GM23248 (cell line): ENCODE results near the gene PACSIN1. TPM values are rescaled to one million over a fixed set of nuclear protein-coding genes. Genes with fewer than 3 reads are reported as not detected.

Experiments used
- DNase-seq: peaks from one replicate; pipeline ENCODE4 v3.0.0-alpha.2; 2015
- H2AFZ ChIP-seq: fragments of 200-600 bp; sonication (generic); 2 replicates; pipeline ENCODE4 v1.6.1; 2016; ENCODE audit warnings: antibody characterized with exemption
- H3F3A ChIP-seq: fragments of 200-600 bp; sonication (generic); 2 replicates; pipeline ENCODE4 v1.6.1; 2016; ENCODE audit warnings: mild to moderate bottlenecking, antibody characterized with exemption, mixed run types; ENCODE audit not compliant: insufficient read depth
- H3K27ac ChIP-seq: fragments of 200-600 bp; sonication (generic); 2 replicates; pipeline ENCODE4 v1.5.1; 2016; ENCODE audit warnings: mild to moderate bottlenecking
- H3K27me3 ChIP-seq: fragments of 200-600 bp; sonication (generic); replicated peaks from 2 replicates; pipeline ENCODE4 v1.6.1; 2016; ENCODE audit warnings: mild to moderate bottlenecking; ENCODE audit not compliant: insufficient read depth
- H3K36me3 ChIP-seq: fragments of 200-600 bp; sonication (generic); 2 replicates; pipeline ENCODE4 v1.6.1; 2016; ENCODE audit warnings: low read depth, mild to moderate bottlenecking
- H3K4me1 ChIP-seq: fragments of 200-600 bp; sonication (generic); 2 replicates; pipeline ENCODE4 v1.6.1; 2016; ENCODE audit warnings: mild to moderate bottlenecking; ENCODE audit not compliant: insufficient read depth
- H3K4me2 ChIP-seq: fragments of 200-600 bp; sonication (generic); one replicate; pipeline ENCODE4 v1.6.1; 2016; ENCODE audit warnings: mild to moderate bottlenecking; ENCODE audit not compliant: unreplicated experiment
- H3K4me3 ChIP-seq: fragments of 200-600 bp; sonication (generic); 2 replicates; pipeline ENCODE4 v1.5.1; 2016; ENCODE audit warnings: mild to moderate bottlenecking
- H3K79me2 ChIP-seq: fragments of 200-600 bp; sonication (generic); 2 replicates; pipeline ENCODE4 v1.6.1; 2016; ENCODE audit warnings: mild to moderate bottlenecking; ENCODE audit not compliant: insufficient read depth
- H3K9ac ChIP-seq: fragments of 200-600 bp; sonication (generic); 2 replicates; pipeline ENCODE4 v1.6.1; 2016; ENCODE audit warnings: mild to moderate bottlenecking
- H3K9me2 ChIP-seq: fragments of 200-600 bp; sonication (generic); 2 replicates; pipeline ENCODE4 v1.6.1; 2016; ENCODE audit warnings: mixed run types, mild to moderate bottlenecking, moderate library complexity; ENCODE audit not compliant: insufficient read depth
- H3K9me3 ChIP-seq: fragments of 200-600 bp; sonication (generic); one replicate; pipeline ENCODE4 v1.6.1; 2017; ENCODE audit warnings: low read depth
- H4K20me1 ChIP-seq: fragments of 200-600 bp; sonication (generic); 2 replicates; pipeline ENCODE4 v1.6.0; 2016; ENCODE audit not compliant: insufficient read depth
- EZH2 ChIP-seq: fragments of 200-600 bp; sonication (generic); IDR thresholded peaks from 2 replicates; pipeline ENCODE4 v1.6.1; 2018; ENCODE audit warnings: antibody characterized with exemption, mild to moderate bottlenecking; ENCODE audit not compliant: insufficient read depth, poor library complexity, severe bottlenecking
- EZH2phosphoT487 ChIP-seq: fragments of 200-600 bp; sonication (generic); IDR thresholded peaks from 2 replicates; pipeline ENCODE4 v1.6.1; 2018; ENCODE audit warnings: antibody characterized with exemption, moderate library complexity, mild to moderate bottlenecking, low read depth; ENCODE audit not compliant: insufficient read depth
- WGBS, 2 experiments: methylation state at CpG; one replicate each; pipeline ENCODE4 v1.1.6; 2015 to 2017; ENCODE audit warnings: low lambda C conversion rate in 2 of 2, low coverage in 1 of 2; ENCODE audit errors: missing lambda C conversion rate in 2 of 2; 5-methylcytosine and 5-hydroxymethylcytosine counted together
- in situ Hi-C: fragments of 300-500 bp; cut with MboI; formaldehyde crosslinking; loops from 2 replicates; pipeline ENCODE4 v1.15.0; 2020
- polyA plus RNA-seq: library from polyadenylated mRNA; unstranded; fragments of >200 nt; fragmentation: Nextera tagmentation; extraction: Ambion mirVana; gene quantifications from 2 replicates; pipeline ENCODE4 v1.2.1, GENCODE V29; 2016
- total RNA-seq: library from RNA; depleted of rRNA; stranded (reverse); fragments of >200 nt; shearing (Covaris generic); gene quantifications from 2 replicates; pipeline ENCODE4 v1.2.3, GENCODE V29; 2014

Gene PACSIN1
- total and polyA plus RNA-seq, 2 experiments from 2014 or later = not detected

DNA sequence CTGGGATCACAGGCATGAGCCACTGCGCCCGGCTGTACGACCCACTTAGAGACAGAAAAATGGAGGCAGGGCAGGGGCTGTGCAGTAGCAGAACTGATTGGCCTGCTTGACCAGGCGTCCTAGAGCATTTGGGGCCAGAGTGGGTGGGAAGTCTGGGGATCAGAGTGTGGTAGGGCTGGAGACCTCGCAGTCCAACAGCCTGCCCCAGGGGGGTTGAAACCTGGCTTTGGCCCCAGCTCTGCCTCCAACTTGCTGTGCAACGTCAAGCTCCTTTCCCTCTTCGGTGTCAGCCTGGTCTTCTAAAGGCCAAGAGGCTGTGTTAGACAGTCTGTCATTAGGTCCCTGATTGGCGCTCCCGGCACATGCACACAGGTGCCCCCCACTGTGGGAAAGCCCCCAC, 105.5 kb downstream of the PACSIN1 start:
- 59 to 64% methylated on average over 9 of the region's 9 CpGs for WGBS, 2 experiments
- Histone ChIP-seq H3K4me1 (no peaks in the 10 kb centered on the region), H3K9me2 (no peaks in the 10 kb centered on the region), H3F3A (no peaks in the 10 kb centered on the region), H3K9me3 (no peaks in the 10 kb centered on the region), H3K4me2 (no peak overlapping the region), H3K79me2 (no peaks in the 10 kb centered on the region), H2AFZ (no peak overlapping the region), H3K27me3 (no peaks in the 10 kb centered on the region), H3K9ac (no peak overlapping the region), H3K27ac (no peak overlapping the region), H4K20me1 (no peaks in the 10 kb centered on the region), H3K4me3 (no peak overlapping the region), H3K36me3 (no peaks in the 10 kb centered on the region)
- in situ Hi-C loops = no loop called here
- TF ChIP-seq EZH2phosphoT487 = no peak
- TF ChIP-seq EZH2 = no peak
- no peak for DNase-seq

GRCh38 chr6:34572021-34572420, 106.1 kb downstream of the PACSIN1 start:
- no peaks in the 10 kb centered on the region for H3K79me2 ChIP-seq
- in situ Hi-C loops = no loop called here
- no peaks in the 10 kb centered on the region for H3K27me3 ChIP-seq
- no peaks in the 10 kb centered on the region for H3K36me3 ChIP-seq
- no peak overlapping the region for H3K9ac ChIP-seq
- DNase-seq = no peak
- H4K20me1 ChIP-seq = no peaks in the 10 kb centered on the region
- no peak overlapping the region for H2AFZ ChIP-seq
- no peak overlapping the region for H3K4me3 ChIP-seq
- 59 to 60% methylated on average over 16 of the region's 16 CpGs for WGBS, 2 experiments
- no peaks in the 10 kb centered on the region for H3K9me2 ChIP-seq
- no peaks in the 10 kb centered on the region for H3K4me1 ChIP-seq
- TF ChIP-seq EZH2 = no peak
- TF ChIP-seq EZH2phosphoT487 = no peak
- H3F3A ChIP-seq = no peaks in the 10 kb centered on the region
- no peak overlapping the region for H3K4me2 ChIP-seq
- no peaks in the 10 kb centered on the region for H3K9me3 ChIP-seq
- no peak overlapping the region for H3K27ac ChIP-seq

DNA sequence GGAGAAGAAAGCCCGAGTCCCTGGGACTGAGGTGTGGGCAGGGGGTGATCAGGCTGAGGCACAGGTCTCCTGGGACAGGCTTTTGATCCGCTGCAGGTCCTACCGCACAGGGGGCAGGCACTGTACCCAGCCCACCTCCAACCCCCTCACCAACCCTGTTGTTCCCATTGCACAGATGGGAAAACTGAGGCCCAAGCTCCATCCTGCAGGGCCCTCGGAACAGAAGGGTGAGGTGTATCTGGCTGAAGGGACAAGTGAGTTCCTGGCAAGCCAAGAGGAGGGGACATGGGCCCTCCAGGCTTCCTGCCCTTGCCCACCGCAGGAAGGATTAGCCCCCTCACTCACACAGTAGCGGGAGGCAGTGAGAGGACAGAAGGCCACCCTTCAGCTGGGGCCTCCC, 106.7 kb downstream of the PACSIN1 start:
- H3K27me3 ChIP-seq = no peaks in the 10 kb centered on the region
- H2AFZ ChIP-seq = no peak overlapping the region
- H4K20me1 ChIP-seq = no peaks in the 10 kb centered on the region
- no peaks in the 10 kb centered on the region for H3K9me2 ChIP-seq
- no peak overlapping the region for H3K27ac ChIP-seq
- no peaks in the 10 kb centered on the region for H3K9me3 ChIP-seq
- no peaks in the 10 kb centered on the region for H3F3A ChIP-seq
- no peaks in the 10 kb centered on the region for H3K4me1 ChIP-seq
- H3K79me2 ChIP-seq = no peaks in the 10 kb centered on the region
- DNase-seq = no peak
- H3K4me3 ChIP-seq = no peak overlapping the region
- no peaks in the 10 kb centered on the region for H3K36me3 ChIP-seq
- WGBS, 2 experiments = 88 to 89% methylated on average over 6 of the region's 6 CpGs
- in situ Hi-C loops = no loop called here
- TF ChIP-seq EZH2 (no peak), EZH2phosphoT487 (no peak)
- no peak overlapping the region for H3K9ac ChIP-seq
- no peak overlapping the region for H3K4me2 ChIP-seq

DNA sequence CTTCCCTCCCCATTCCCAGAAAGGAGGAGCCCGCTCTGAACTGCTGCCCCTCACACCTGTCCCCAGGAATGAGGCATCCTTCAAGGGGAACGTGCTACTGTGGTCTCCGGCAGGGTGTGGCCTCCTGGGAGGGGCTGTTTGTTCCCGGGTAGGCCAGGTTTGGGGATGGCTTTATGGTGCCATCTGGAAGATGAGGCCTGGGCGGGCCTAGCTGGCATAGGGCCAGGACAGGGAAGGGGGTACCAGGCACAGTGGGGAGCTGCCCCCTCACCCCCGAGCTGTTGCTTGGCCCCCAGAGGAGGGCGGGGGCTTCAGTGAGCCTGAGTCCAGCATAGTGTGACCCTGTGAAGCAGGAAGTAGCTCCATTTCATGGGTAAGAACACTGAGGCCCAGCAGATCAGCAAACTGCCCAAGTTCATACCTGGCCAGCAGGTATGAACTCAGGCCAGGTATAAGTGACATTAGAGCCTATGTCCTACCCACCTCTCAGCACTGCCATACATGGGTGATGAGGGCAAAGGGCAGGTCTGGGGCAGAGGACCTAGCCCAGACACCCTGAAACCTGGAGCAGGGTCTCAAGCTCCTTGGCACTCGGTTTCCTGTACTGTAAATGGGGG, 107.8 kb downstream of the PACSIN1 start:
- Histone ChIP-seq H3K9me2 (no peaks in the 10 kb centered on the region), H2AFZ (no peak overlapping the region), H3K9me3 (no peaks in the 10 kb centered on the region), H3K4me1 (no peaks in the 10 kb centered on the region), H3K4me3 (no peak overlapping the region), H3K36me3 (no peaks in the 10 kb centered on the region), H3K27ac (no peak overlapping the region), H3F3A (no peaks in the 10 kb centered on the region), H3K27me3 (no peaks in the 10 kb centered on the region), H3K4me2 (no peak overlapping the region), H4K20me1 (no peaks in the 10 kb centered on the region), H3K79me2 (no peaks in the 10 kb centered on the region), H3K9ac (no peak overlapping the region)
- DNase-seq = no peak
- in situ Hi-C loops = no loop called here
- WGBS, 2 experiments = 60 to 61% methylated on average over 8 of the region's 8 CpGs
- TF ChIP-seq EZH2phosphoT487 (no peak), EZH2 (no peak)
